HG03066 (cell line): Measurements from ENCODE around the gene GPHA2.

Source experiments
- ATAC-seq: cut with Tn5 transposase; IDR thresholded peaks from one replicate; pipeline ENCODE4 v1.9.1; 2021; ENCODE audit warnings: low read depth; ENCODE audit not compliant: unreplicated experiment

Gene GPHA2

GRCh38 chr11:64911689-64912088 lies 24.0 kb downstream of the GPHA2 start:
- ATAC-seq: no peak

GRCh38 chr11:64911142-64911541 lies 24.6 kb downstream of the GPHA2 start:
- no peak for ATAC-seq

GRCh38 chr11:64910451-64911093 lies 25.1 kb downstream of the GPHA2 start:
- ATAC-seq: no peak

- ATAC-seq: no peak
These were observed 25.9 kb downstream of the GPHA2 start for GRCh38 chr11:64909653-64910343.

- ATAC-seq: no peak
These were observed 26.9 kb downstream of the GPHA2 start for GRCh38 chr11:64908766-64909165.

- ATAC-seq: no peak
These were observed 29.4 kb downstream of the GPHA2 start for GRCh38 chr11:64906314-64906635.

- ATAC-seq: no peak
These were observed 30.0 kb downstream of the GPHA2 start for GRCh38 chr11:64905516-64906313.

- no peak for ATAC-seq
These were observed 32.3 kb downstream of the GPHA2 start for GRCh38 chr11:64903291-64903833.

- no peak for ATAC-seq
These were observed 33.4 kb downstream of the GPHA2 start for GRCh38 chr11:64902102-64902900.

- ATAC-seq: no peak
These were observed 34.9 kb downstream of the GPHA2 start for GRCh38 chr11:64900774-64901173.

- ATAC-seq: no peak
These were observed 35.4 kb downstream of the GPHA2 start for GRCh38 chr11:64900263-64900678.

- no peak for ATAC-seq
These were observed 37.2 kb downstream of the GPHA2 start for GRCh38 chr11:64898541-64898940.

GRCh38 chr11:64898076-64898445 lies 37.6 kb downstream of the GPHA2 start:
- no peak for ATAC-seq

GRCh38 chr11:64897381-64898075 lies 38.2 kb downstream of the GPHA2 start:
- no peak for ATAC-seq

- no peak for ATAC-seq
These were observed 39.2 kb downstream of the GPHA2 start for GRCh38 chr11:64896448-64897022.

- no peak for ATAC-seq
These were observed 40.8 kb downstream of the GPHA2 start for GRCh38 chr11:64894812-64895452.

- peak; percentile 67 for ATAC-seq
These were observed 41.5 kb downstream of the GPHA2 start for GRCh38 chr11:64894070-64894811.

- no peak for ATAC-seq
These were observed 42.3 kb downstream of the GPHA2 start for GRCh38 chr11:64893194-64894069.
